LNCaP clone FGC (cell line): Measurements from ENCODE around the gene CACNA1G.

Experiments
- DNase-seq: peaks from one replicate; pipeline ENCODE4 v3.0.0-alpha.2; 2011; ENCODE audit warnings: low read depth
- H3K4me3 ChIP-seq: 2 replicates; pipeline ENCODE4 v1.5.1; 2011; ENCODE audit warnings: mild to moderate bottlenecking, low read depth, low read length, control low read depth
- CTCF ChIP-seq: IDR thresholded peaks from 2 replicates; pipeline ENCODE4 v1.5.1; 2012; ENCODE audit warnings: mild to moderate bottlenecking; ENCODE audit not compliant: control insufficient read depth, insufficient read depth; ENCODE audit errors: extremely low read depth

The CACNA1G gene

GRCh38 chr17:50629902-50630301, 69.4 kb downstream of the CACNA1G start:
- TF ChIP-seq CTCF = no peak
- no peak overlapping the region for H3K4me3 ChIP-seq

GRCh38 chr17:50630524-50631194, 70.1 kb downstream of the CACNA1G start:
- peak; percentile 98 for TF ChIP-seq CTCF
- no peak for DNase-seq
- H3K4me3 ChIP-seq = no peak overlapping the region

More at GRCh38 chr17:50629902-50630301, 69.4 kb downstream of the CACNA1G start:
- DNase-seq = no peak

GRCh38 chr17:50631195-50631907, 70.8 kb downstream of the CACNA1G start:
- DNase-seq = no peak
- no peak for TF ChIP-seq CTCF
- no peak overlapping the region for H3K4me3 ChIP-seq

- no peak for DNase-seq
- H3K4me3 ChIP-seq = no peak overlapping the region
- no peak for TF ChIP-seq CTCF
Measured at GRCh38 chr17:50631908-50632571, 71.5 kb downstream of the CACNA1G start.

GRCh38 chr17:50632637-50633036, 72.1 kb downstream of the CACNA1G start:
- no peak for DNase-seq
- H3K4me3 ChIP-seq = no peak overlapping the region
- no peak for TF ChIP-seq CTCF

GRCh38 chr17:50633683-50634082, 73.2 kb downstream of the CACNA1G start:
- no peak for DNase-seq
- no peak overlapping the region for H3K4me3 ChIP-seq
- TF ChIP-seq CTCF = no peak
